Astrocyte (in vitro differentiated cells and primary cell): ENCODE results near the gene KIF2A.

ENCODE experiments used
- CTCF ChIP-seq: IDR thresholded peaks from 2 replicates; pipeline ENCODE4 v1.5.1; 2011; ENCODE audit warnings: low read depth, mild to moderate bottlenecking, inconsistent platforms, low read length, moderate library complexity; ENCODE audit not compliant: insufficient read depth
- EZH2 ChIP-seq: IDR thresholded peaks from 2 replicates; pipeline ENCODE4 v1.6.1; 2012; ENCODE audit warnings: mild to moderate bottlenecking, low read length, inconsistent platforms; ENCODE audit not compliant: insufficient read depth

- no peak for TF ChIP-seq EZH2
- no peak for TF ChIP-seq CTCF
Measured at GRCh38 chr5:62431735-62432620, 126.0 kb downstream of the KIF2A start.
